HUES64 (cell line): ENCODE measurements around the gene ARHGEF40.
"Not testable (repeated sequence)": the region's sequence is repeated elsewhere in the genome, so short reads cannot be mapped to it uniquely, and the experiment has no call there.

ENCODE experiments used
- H3K27ac ChIP-seq: 2 replicates; pipeline ENCODE4 v1.7.0; 2013; ENCODE audit warnings: low read depth, low read length, inconsistent platforms
- H3K27me3 ChIP-seq: 2 replicates; pipeline ENCODE4 v1.6.1; 2013; ENCODE audit warnings: mild to moderate bottlenecking, low read length; ENCODE audit not compliant: insufficient read depth
- H3K36me3 ChIP-seq: 2 replicates; pipeline ENCODE4 v1.6.1; 2013; ENCODE audit warnings: mild to moderate bottlenecking, low read length; ENCODE audit not compliant: insufficient read depth
- H3K4me1 ChIP-seq: 2 replicates; pipeline ENCODE4 v1.6.1; 2013; ENCODE audit warnings: mild to moderate bottlenecking, low read length, moderate library complexity; ENCODE audit not compliant: insufficient read depth
- H3K4me3 ChIP-seq: 2 replicates; pipeline ENCODE4 v1.5.1; 2013; ENCODE audit warnings: mild to moderate bottlenecking, low read length, moderate library complexity
- H3K9ac ChIP-seq: 2 replicates; pipeline ENCODE4 v1.6.1; 2013; ENCODE audit warnings: mild to moderate bottlenecking, low read depth, low read length
- H3K9me3 ChIP-seq: 2 replicates; pipeline ENCODE4 v1.6.1; 2013; ENCODE audit warnings: low read depth, low read length; ENCODE audit not compliant: insufficient read depth
- whole genome bisulfite sequencing: fragments of 150-250, 120-280 bp; methylation state at CpG from one replicate; pipeline ENCODE4 v1.1.7; 2013; ENCODE audit warnings: missing lambda C conversion rate; 5-methylcytosine and 5-hydroxymethylcytosine counted together

Gene ARHGEF40

DNA sequence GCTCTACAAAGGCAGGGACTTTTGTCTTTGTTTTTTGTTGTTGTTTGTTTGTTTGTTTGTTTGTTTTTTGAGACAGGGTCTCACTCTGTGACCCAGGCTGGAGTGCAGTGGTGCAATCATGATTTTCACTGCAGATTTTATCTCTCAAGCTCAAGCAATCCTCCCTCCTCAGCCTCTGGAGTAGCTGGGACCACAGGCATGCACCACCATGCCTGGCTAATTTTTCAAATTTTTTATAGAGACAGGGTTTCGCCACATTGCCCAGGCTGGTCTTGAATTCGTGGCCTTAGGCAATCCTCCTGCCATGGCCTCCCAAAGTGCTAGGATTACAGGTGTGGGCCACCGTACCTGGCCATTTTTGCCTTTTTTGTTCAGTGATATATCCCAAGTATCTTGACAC is 29.2 kb upstream of the ARHGEF40 start:
- not testable (repeated sequence) for H3K27ac ChIP-seq, H3K9me3 ChIP-seq, H3K27me3 ChIP-seq, H3K4me3 ChIP-seq, H3K9ac ChIP-seq, H3K36me3 ChIP-seq
- peaks cover 16% of the 10 kb centered on the region for H3K4me1 ChIP-seq
- 92% methylated on average over 3 of the region's 3 CpGs for WGBS

GRCh38 chr14:21041676-21042433 is 28.2 kb upstream of the ARHGEF40 start, which contains the start of gene RNASE7:
TSS of gene RNASE7 (plus strand) at chr14:21042362. CDS start at chr14:21042993, 631 bp downstream.
- 90% methylated on average over 11 of the region's 11 CpGs for WGBS

GRCh38 chr14:21042918-21043317 is 27.2 kb upstream of the ARHGEF40 start:
- H3K9ac ChIP-seq = no peak overlapping the region
- H3K36me3 ChIP-seq = no peaks in the 10 kb centered on the region
- peaks cover 16% of the 10 kb centered on the region for H3K4me1 ChIP-seq
- WGBS = 88% methylated on average over 8 of the region's 8 CpGs
- H3K9me3 ChIP-seq = no peaks in the 10 kb centered on the region
- H3K27ac ChIP-seq = no peak overlapping the region
- no peak overlapping the region for H3K4me3 ChIP-seq
- no peaks in the 10 kb centered on the region for H3K27me3 ChIP-seq

More at GRCh38 chr14:21041676-21042433, 28.2 kb upstream of the ARHGEF40 start, which contains the start of gene RNASE7:
- peaks cover 16% of the 10 kb centered on the region for H3K4me1 ChIP-seq
- H3K9ac ChIP-seq = no peak within 1 kb of the TSS
- no peaks in the 10 kb centered on the region for H3K9me3 ChIP-seq
- H3K4me3 ChIP-seq = no peak within 1 kb of the TSS
- H3K27me3 ChIP-seq = no peaks in the 10 kb centered on the region
- no peak within 1 kb of the TSS for H3K27ac ChIP-seq
- no peaks in the 10 kb centered on the region for H3K36me3 ChIP-seq

DNA sequence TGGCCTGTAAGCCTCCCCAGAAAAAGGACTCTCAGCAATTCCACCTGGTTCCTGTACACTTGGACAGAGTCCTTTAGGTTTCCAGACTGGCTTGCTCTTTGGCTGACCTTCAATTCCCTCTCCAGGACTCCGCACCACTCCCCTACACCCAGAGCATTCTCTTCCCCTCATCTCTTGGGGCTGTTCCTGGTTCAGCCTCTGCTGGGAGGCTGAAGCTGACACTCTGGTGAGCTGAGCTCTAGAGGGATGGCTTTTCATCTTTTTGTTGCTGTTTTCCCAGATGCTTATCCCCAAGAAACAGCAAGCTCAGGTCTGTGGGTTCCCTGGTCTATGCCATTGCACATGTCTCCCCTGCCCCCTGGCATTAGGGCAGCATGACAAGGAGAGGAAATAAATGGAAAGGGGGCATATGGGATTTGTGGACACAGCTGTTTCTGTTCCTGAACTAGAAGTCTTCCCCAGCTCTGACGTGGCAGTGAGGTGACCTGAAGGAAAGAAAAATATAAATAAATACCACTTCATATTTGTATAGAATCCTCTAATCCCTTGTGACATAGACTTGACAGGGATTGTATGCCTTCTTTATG is 26.6 kb upstream of the ARHGEF40 start:
- H3K27ac ChIP-seq = no peak overlapping the region
- H3K4me1 ChIP-seq = peaks cover 15% of the 10 kb centered on the region
- 83% methylated on average over 1 of the region's 2 CpGs for WGBS
- no peak overlapping the region for H3K9ac ChIP-seq
- no peaks in the 10 kb centered on the region for H3K36me3 ChIP-seq
- H3K4me3 ChIP-seq = no peak overlapping the region
- H3K9me3 ChIP-seq = no peaks in the 10 kb centered on the region
- no peaks in the 10 kb centered on the region for H3K27me3 ChIP-seq

- Histone ChIP-seq H3K27me3 (no peaks in the 10 kb centered on the region), H3K9me3 (no peaks in the 10 kb centered on the region), H3K27ac (no peak overlapping the region), H3K9ac (no peak overlapping the region), H3K4me3 (no peak overlapping the region), H3K4me1 (peaks cover 9% of the 10 kb centered on the region), H3K36me3 (no peaks in the 10 kb centered on the region)
- WGBS = 89% methylated on average over 6 of the region's 6 CpGs
These were observed 26.0 kb upstream of the ARHGEF40 start for GRCh38 chr14:21043974-21044618.

GRCh38 chr14:21047378-21047781 is 22.7 kb upstream of the ARHGEF40 start:
- no peaks in the 10 kb centered on the region for H3K36me3 ChIP-seq
- no peak overlapping the region for H3K4me3 ChIP-seq
- no peak overlapping the region for H3K27ac ChIP-seq
- no peaks in the 10 kb centered on the region for H3K27me3 ChIP-seq
- 87% methylated on average over 2 of the region's 2 CpGs for WGBS
- no peak overlapping the region for H3K9ac ChIP-seq
- no peaks in the 10 kb centered on the region for H3K9me3 ChIP-seq
- no peaks in the 10 kb centered on the region for H3K4me1 ChIP-seq

- Histone ChIP-seq H3K27ac (no peak overlapping the region), H3K27me3 (no peaks in the 10 kb centered on the region), H3K4me1 (no peaks in the 10 kb centered on the region), H3K4me3 (no peak overlapping the region), H3K9me3 (no peaks in the 10 kb centered on the region), H3K9ac (no peak overlapping the region), H3K36me3 (no peaks in the 10 kb centered on the region)
- 92% methylated on average over 2 of the region's 2 CpGs for WGBS
These were observed 21.5 kb upstream of the ARHGEF40 start for GRCh38 chr14:21048638-21049037.

GRCh38 chr14:21049271-21049673 is 20.8 kb upstream of the ARHGEF40 start:
- no peak overlapping the region for H3K9ac ChIP-seq
- 95% methylated on average over 3 of the region's 3 CpGs for WGBS
- H3K9me3 ChIP-seq = no peaks in the 10 kb centered on the region
- no peaks in the 10 kb centered on the region for H3K4me1 ChIP-seq
- H3K27ac ChIP-seq = no peak overlapping the region
- no peaks in the 10 kb centered on the region for H3K27me3 ChIP-seq
- H3K36me3 ChIP-seq = no peaks in the 10 kb centered on the region
- H3K4me3 ChIP-seq = no peak overlapping the region

GRCh38 chr14:21050597-21050996 is 19.5 kb upstream of the ARHGEF40 start:
- no peak overlapping the region for H3K27ac ChIP-seq
- no peaks in the 10 kb centered on the region for H3K9me3 ChIP-seq
- WGBS = 90% methylated on average over 2 of the region's 3 CpGs
- no peaks in the 10 kb centered on the region for H3K27me3 ChIP-seq
- H3K4me3 ChIP-seq = no peak overlapping the region
- no peaks in the 10 kb centered on the region for H3K4me1 ChIP-seq
- no peak overlapping the region for H3K9ac ChIP-seq
- H3K36me3 ChIP-seq = no peaks in the 10 kb centered on the region

DNA sequence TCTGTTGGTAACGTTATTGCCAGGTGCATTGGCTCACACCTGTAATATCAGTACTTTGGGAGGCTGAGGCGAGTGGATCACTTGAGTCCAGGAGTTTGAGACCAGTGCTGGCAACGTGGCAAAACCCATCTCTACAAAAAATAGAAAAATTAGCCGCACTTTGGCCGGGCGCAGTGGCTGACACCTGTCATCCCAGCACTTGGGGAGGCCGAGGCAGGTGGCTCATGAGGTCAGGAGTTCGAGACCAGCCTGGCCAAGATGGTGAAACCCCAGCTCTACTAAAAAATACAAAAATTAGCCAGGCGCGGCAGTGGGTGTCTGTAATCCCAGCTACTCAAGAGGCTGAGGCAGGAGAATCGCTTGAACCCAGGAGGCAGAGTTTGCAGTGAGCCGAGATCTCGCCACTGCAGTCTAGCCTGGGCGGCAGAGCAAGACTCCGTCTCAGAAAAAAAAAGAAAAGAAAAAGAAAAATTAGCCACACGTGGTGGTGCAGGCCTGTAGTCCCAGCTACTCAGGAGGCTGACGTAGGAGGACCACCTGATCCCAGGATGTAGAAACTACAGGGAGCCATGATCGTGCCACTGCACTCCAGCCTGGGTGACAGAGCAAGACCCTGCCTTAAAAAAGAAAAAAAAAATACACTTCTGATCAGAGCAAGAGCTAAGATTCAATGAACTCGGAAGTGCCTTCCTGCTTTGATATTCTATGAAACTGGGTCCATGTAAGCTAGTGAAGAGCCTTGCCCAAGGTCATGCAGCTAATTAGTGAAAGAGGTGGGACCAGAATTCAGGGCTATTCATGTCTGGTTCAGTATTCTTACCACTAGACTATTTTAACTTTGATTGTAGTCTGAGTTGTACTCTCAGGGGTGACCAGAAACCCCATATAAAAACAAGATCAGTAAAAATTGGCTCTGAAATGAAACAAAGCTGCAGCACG is 16.7 kb upstream of the ARHGEF40 start:
- H3K36me3 ChIP-seq = no peaks in the 10 kb centered on the region
- no peaks in the 10 kb centered on the region for H3K9me3 ChIP-seq
- no peak overlapping the region for H3K27ac ChIP-seq
- no peak overlapping the region for H3K4me3 ChIP-seq
- 0 out of 2 replicates have a peak, but pooled peaks cover 3% of the 10 kb centered on the region for H3K4me1 ChIP-seq
- H3K9ac ChIP-seq = no peak overlapping the region
- WGBS = 93% methylated on average over 20 of the region's 20 CpGs
- no peaks in the 10 kb centered on the region for H3K27me3 ChIP-seq
